ENCODE results near the gene P4HB.

P4HB gene

GRCh38 chr17:81802856-81803643 is 57.3 kb downstream of the P4HB start:
- H3K27me3 Mint-ChIP-seq = peaks cover 24% of the 10 kb centered on the region
- ATAC-seq (ENCODE audit: low read depth) = no peak
- no peak overlapping the region for H3K4me3 Mint-ChIP-seq
- peaks cover 2% of the 10 kb centered on the region for H3K9me3 Mint-ChIP-seq
- H3K36me3 Mint-ChIP-seq = no peaks in the 10 kb centered on the region
- no peaks in the 10 kb centered on the region for H3K4me1 Mint-ChIP-seq
- no peak overlapping the region for H3K27ac Mint-ChIP-seq
- DNase-seq (ENCODE audit: low spot score in 2 of 2) = no peak

- H3K9me3 Mint-ChIP-seq = peaks cover 2% of the 10 kb centered on the region
- H3K4me3 Mint-ChIP-seq = no peak overlapping the region
- DNase-seq (ENCODE audit: low spot score in 2 of 2) (no peak), ATAC-seq (ENCODE audit: low read depth) (no peak)
- peaks cover 22% of the 10 kb centered on the region for H3K27me3 Mint-ChIP-seq
- H3K27ac Mint-ChIP-seq = no peak overlapping the region
- H3K4me1 Mint-ChIP-seq = no peaks in the 10 kb centered on the region
- H3K36me3 Mint-ChIP-seq = no peaks in the 10 kb centered on the region
Measured at GRCh38 chr17:81802048-81802758, 58.1 kb downstream of the P4HB start.

GRCh38 chr17:81801327-81801726 is 59.0 kb downstream of the P4HB start:
- DNase-seq (ENCODE audit: low spot score in 2 of 2) = no peak
- H3K27ac Mint-ChIP-seq = no peak overlapping the region

GRCh38 chr17:81794509-81794908 is 65.8 kb downstream of the P4HB start:
- ATAC-seq (ENCODE audit: low read depth) (no peak), DNase-seq (ENCODE audit: low spot score in 2 of 2) (no peak)
- Mint-ChIP-seq H3K36me3 (no peaks in the 10 kb centered on the region), H3K4me1 (no peaks in the 10 kb centered on the region), H3K4me3 (no peak overlapping the region), H3K9me3 (no peaks in the 10 kb centered on the region), H3K27me3 (peaks cover 1% of the 10 kb centered on the region), H3K27ac (no peak overlapping the region)

More at GRCh38 chr17:81801327-81801726, 59.0 kb downstream of the P4HB start:
- ATAC-seq (ENCODE audit: low read depth) = no peak
- peaks cover 22% of the 10 kb centered on the region for H3K27me3 Mint-ChIP-seq
- H3K9me3 Mint-ChIP-seq = peaks cover 2% of the 10 kb centered on the region
- no peaks in the 10 kb centered on the region for H3K36me3 Mint-ChIP-seq
- no peak overlapping the region for H3K4me3 Mint-ChIP-seq
- no peaks in the 10 kb centered on the region for H3K4me1 Mint-ChIP-seq

GRCh38 chr17:81794074-81794476 is 66.3 kb downstream of the P4HB start:
- Mint-ChIP-seq H3K4me3 (no peak overlapping the region), H3K27me3 (peaks cover under 1% of the 10 kb centered on the region), H3K27ac (no peak overlapping the region), H3K9me3 (no peaks in the 10 kb centered on the region), H3K4me1 (no peaks in the 10 kb centered on the region), H3K36me3 (no peaks in the 10 kb centered on the region)
- DNase-seq (ENCODE audit: low spot score in 2 of 2) (no peak), ATAC-seq (ENCODE audit: low read depth) (no peak)

All from memory B cell (primary cell).